ENCODE measurements around the gene ZNF234.

Gene ZNF234

DNA sequence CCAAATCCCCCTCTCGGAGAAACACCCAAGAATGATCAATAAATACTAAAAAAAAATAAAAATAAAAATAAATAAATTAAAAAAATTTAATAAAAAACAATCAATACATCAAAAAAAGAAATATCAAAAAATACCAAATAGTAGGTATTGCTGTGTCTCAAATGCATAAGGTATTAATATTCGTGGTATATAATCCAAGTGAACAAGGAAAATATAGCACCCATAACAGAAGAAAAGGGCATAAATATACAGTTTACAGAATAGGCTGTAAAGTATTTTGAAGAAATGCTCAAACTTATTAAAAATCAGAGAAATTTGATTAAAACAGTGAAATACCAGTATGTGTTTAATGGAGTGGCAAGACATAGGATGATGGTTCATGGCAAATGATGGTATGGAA lies 63.4 kb downstream of the ZNF234 start:
- TF ChIP-seq, protein P1, sequence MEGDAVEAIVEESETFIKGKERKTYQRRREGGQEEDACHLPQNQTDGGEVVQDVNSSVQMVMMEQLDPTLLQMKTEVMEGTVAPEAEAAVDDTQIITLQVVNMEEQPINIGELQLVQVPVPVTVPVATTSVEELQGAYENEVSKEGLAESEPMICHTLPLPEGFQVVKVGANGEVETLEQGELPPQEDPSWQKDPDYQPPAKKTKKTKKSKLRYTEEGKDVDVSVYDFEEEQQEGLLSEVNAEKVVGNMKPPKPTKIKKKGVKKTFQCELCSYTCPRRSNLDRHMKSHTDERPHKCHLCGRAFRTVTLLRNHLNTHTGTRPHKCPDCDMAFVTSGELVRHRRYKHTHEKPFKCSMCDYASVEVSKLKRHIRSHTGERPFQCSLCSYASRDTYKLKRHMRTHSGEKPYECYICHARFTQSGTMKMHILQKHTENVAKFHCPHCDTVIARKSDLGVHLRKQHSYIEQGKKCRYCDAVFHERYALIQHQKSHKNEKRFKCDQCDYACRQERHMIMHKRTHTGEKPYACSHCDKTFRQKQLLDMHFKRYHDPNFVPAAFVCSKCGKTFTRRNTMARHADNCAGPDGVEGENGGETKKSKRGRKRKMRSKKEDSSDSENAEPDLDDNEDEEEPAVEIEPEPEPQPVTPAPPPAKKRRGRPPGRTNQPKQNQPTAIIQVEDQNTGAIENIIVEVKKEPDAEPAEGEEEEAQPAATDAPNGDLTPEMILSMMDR (conservative IDR thresholded peaks at IDR 0.05; ENCODE audit: low read depth, low read length) = no peak

GRCh38 chr19:44207126-44207803 lies 65.9 kb downstream of the ZNF234 start:
- TF ChIP-seq, protein P1 (conservative IDR thresholded peaks at IDR 0.05; ENCODE audit: low read depth, low read length) = no peak
- DNase-seq (ENCODE audit: low read depth) = peak; percentile 79
- H3K4me3 ChIP-seq (ENCODE audit: low read length) = peak overlapping the region; percentile 95

More for the DNA sequence above, 63.4 kb downstream of the ZNF234 start:
- no peak for DNase-seq (ENCODE audit: low read depth)
- H3K4me3 ChIP-seq (ENCODE audit: low read length) = no peak overlapping the region
